ENCODE results near the gene SLC39A7.

The SLC39A7 gene

GRCh38 chr6:33170176-33171015 is 30.3 kb upstream of the SLC39A7 start:
- no peak for DNase-seq

GRCh38 chr6:33171016-33171879 is 29.4 kb upstream of the SLC39A7 start:
- no peak for DNase-seq

GRCh38 chr6:33171880-33172687 is 28.6 kb upstream of the SLC39A7 start:
- DNase-seq, result no peak

- no peak for DNase-seq
Observed at GRCh38 chr6:33172688-33173534, 27.8 kb upstream of the SLC39A7 start.

- no peak for DNase-seq
Observed at GRCh38 chr6:33173535-33174180, 27.0 kb upstream of the SLC39A7 start.

- DNase-seq, result no peak
Observed at GRCh38 chr6:33174784-33175183, 25.9 kb upstream of the SLC39A7 start.

GRCh38 chr6:33175436-33176069 is 25.1 kb upstream of the SLC39A7 start:
- DNase-seq, result no peak

- DNase-seq, result no peak
Observed at GRCh38 chr6:33176906-33177305, 23.8 kb upstream of the SLC39A7 start.

- no peak for DNase-seq
Observed at GRCh38 chr6:33177552-33178446, 22.9 kb upstream of the SLC39A7 start.

- no peak for DNase-seq
Observed at GRCh38 chr6:33178755-33179475, 21.8 kb upstream of the SLC39A7 start.

- DNase-seq, result no peak
Observed at GRCh38 chr6:33181141-33181540, 19.5 kb upstream of the SLC39A7 start.

- peak in 1 of 5 donors; percentile 59 for DNase-seq
Observed at GRCh38 chr6:33183071-33183683, 17.5 kb upstream of the SLC39A7 start.

GRCh38 chr6:33185190-33185589 is 15.5 kb upstream of the SLC39A7 start:
- DNase-seq, result no peak

- no peak for DNase-seq
Observed at GRCh38 chr6:33185654-33186187, 14.9 kb upstream of the SLC39A7 start.

- DNase-seq, result no peak
Observed at GRCh38 chr6:33187809-33188208, 12.9 kb upstream of the SLC39A7 start.

- DNase-seq, result no peak
Observed at GRCh38 chr6:33189164-33189563, 11.5 kb upstream of the SLC39A7 start.

- no peak for DNase-seq
Observed at GRCh38 chr6:33189625-33190448, 10.8 kb upstream of the SLC39A7 start.
